K562 (cell line): ENCODE results near the gene PLRG1. TPM values are rescaled to one million over a fixed set of nuclear protein-coding genes. Genes with fewer than 3 reads are reported as not detected.

Source experiments
- ATAC-seq: fragments of 200-7000 bp; cut with Tn5 transposase; 3 replicates; pipeline ENCODE4 v1.9.1; 2020; ENCODE audit warnings: moderate library complexity
- BruUV-seq: library from RNA; stranded (reverse); fragments of 400-500 nt; replicated peaks from 2 replicates; lab custom pipeline; 2021; lab: Mats Ljungman, UMichigan
- CTCF ChIA-PET: fragments of 300-600 bp; formaldehyde crosslinking; extraction: SDS; loops from one replicate; lab custom pipeline; 2021; ENCODE audit warnings: low intra/inter-chr PET ratio; lab: Yijun Ruan, JAX
- POLR2A ChIA-PET: fragments of 300-600, 350-650 bp; sonication (Branson Sonifier 250); formaldehyde crosslinking; extraction: SDS; loops from one replicate; lab custom pipeline; 2021; ENCODE audit warnings: antibody characterized with exemption, inconsistent platforms; lab: Yijun Ruan, JAX
- DNase-seq, 4 experiments: peaks; one replicate each; pipeline versions ENCODE4 v3.0.0 to v3.0.0-alpha.2; 2011 to 2018; ENCODE audit warnings: low spot score in 3 of 4, mixed read lengths in 3 of 4; ENCODE audit errors: extremely low read depth in 1 of 4
- FAIRE-seq: peaks from 2 replicates; lab custom pipeline; 2011; peaks lifted over from hg19 to GRCh38; lab: Jason Lieb, UNC
- H2AFZ ChIP-seq: 2 replicates; pipeline ENCODE4 v1.6.0; 2011; ENCODE audit warnings: low read depth, low read length, control low read depth, inconsistent platforms
- H3K27ac ChIP-seq: fragments of 200-600 bp; 3 replicates; pipeline ENCODE4 v1.8.0; 2011; ENCODE audit warnings: low read depth, mild to moderate bottlenecking, control low read depth, inconsistent platforms, low read length, moderate library complexity, mixed read lengths; ENCODE audit errors: extremely low read depth
- H3K27me3 ChIP-seq, 2 experiments: fragments of 300-600 bp in 1 of 2; 2 replicates in 1 of 2; 3 replicates in 1 of 2; pipeline versions ENCODE4 v1.6.0 to v1.8.0; 2011; ENCODE audit warnings: inconsistent platforms in 2 of 2, low read length in 2 of 2, mild to moderate bottlenecking in 1 of 2, mixed read lengths in 1 of 2, moderate library complexity in 1 of 2; ENCODE audit not compliant: control insufficient read depth in 2 of 2, insufficient read depth in 2 of 2
- H3K36me3 ChIP-seq: fragments of 300-600 bp; 3 replicates; pipeline ENCODE4 v1.8.0; 2011; ENCODE audit warnings: mild to moderate bottlenecking, low read length, inconsistent platforms; ENCODE audit not compliant: control insufficient read depth, insufficient read depth
- H3K4me1 ChIP-seq, 2 experiments: fragments of 200-600 bp in 1 of 2; replicated peaks in 1 of 2; 2 replicates in 1 of 2; 3 replicates in 1 of 2; pipeline versions ENCODE4 v1.5.1 to v1.8.0; 2011; ENCODE audit warnings: inconsistent platforms in 2 of 2, low read length in 2 of 2, mild to moderate bottlenecking in 1 of 2, mixed read lengths in 1 of 2, moderate library complexity in 1 of 2; ENCODE audit not compliant: control insufficient read depth in 2 of 2, insufficient read depth in 2 of 2
- H3K4me2 ChIP-seq: 2 replicates; pipeline ENCODE4 v1.6.1; 2011; ENCODE audit warnings: low read length, control low read depth, inconsistent platforms, mixed read lengths; ENCODE audit not compliant: insufficient read depth
- H3K4me3 ChIP-seq: fragments of 200-600 bp; sonication (generic), shearing (Covaris generic); 2 replicates; pipeline ENCODE4 v1.5.1; 2016; ENCODE audit warnings: control low read depth, inconsistent platforms
- H3K79me2 ChIP-seq: fragments of 200-600 bp; 3 replicates; pipeline ENCODE4 v1.8.0; 2011; ENCODE audit warnings: low read length, inconsistent platforms; ENCODE audit not compliant: control insufficient read depth, insufficient read depth
- H3K9ac ChIP-seq, 2 experiments: 2 replicates each; pipeline versions ENCODE4 v1.6.0 to v1.6.1; 2011; ENCODE audit warnings: low read depth in 2 of 2, low read length in 2 of 2, control low read depth in 1 of 2, inconsistent platforms in 1 of 2, mild to moderate bottlenecking in 1 of 2, mixed read lengths in 1 of 2; ENCODE audit not compliant: insufficient read depth in 1 of 2
- H3K9me1 ChIP-seq: one replicate; pipeline ENCODE4 v1.6.0; 2011; ENCODE audit warnings: inconsistent platforms, mild to moderate bottlenecking, low read length, moderate library complexity; ENCODE audit not compliant: control insufficient read depth, insufficient read depth
- H3K9me3 ChIP-seq: replicated peaks from 2 replicates; pipeline ENCODE4 v1.5.1; 2011; ENCODE audit warnings: low read depth, low read length, inconsistent platforms; ENCODE audit not compliant: control insufficient read depth, insufficient read depth
- H4K20me1 ChIP-seq: replicated peaks from 2 replicates; pipeline ENCODE4 v1.6.1; 2011; ENCODE audit warnings: low read length, inconsistent platforms, mixed read lengths; ENCODE audit not compliant: control insufficient read depth, insufficient read depth
- CREB3 ChIP-seq: fragments of 450-650 bp; conservative IDR thresholded peaks from 2 replicates; pipeline ENCODE4 v1.6.1; 2016; ENCODE audit warnings: missing genetic modification characterization, low read depth, mild to moderate bottlenecking, missing compliant biosample characterization, moderate library complexity
- GTF2A2 ChIP-seq: IDR thresholded peaks from 2 replicates; pipeline ENCODE4 v1.6.1; 2016; ENCODE audit warnings: mild to moderate bottlenecking, missing genetic modification characterization, missing compliant biosample characterization
- HMG20B ChIP-seq: fragments of 250-450 bp; sonication (Bioruptor Pico); IDR thresholded peaks from 2 replicates; pipeline ENCODE4 v1.5.0; 2021; ENCODE audit warnings: mild to moderate bottlenecking
- IRF9 ChIP-seq: fragments of 450-650 bp; IDR thresholded peaks from 2 replicates; pipeline ENCODE4 v1.6.1; 2016; ENCODE audit warnings: missing biosample characterization, missing genetic modification characterization
- NUFIP1 ChIP-seq: fragments of 450-650 bp; IDR thresholded peaks from 2 replicates; pipeline ENCODE4 v1.6.1; 2018; ENCODE audit not compliant: partially characterized antibody
- POLR2B ChIP-seq: fragments of 450-650 bp; IDR thresholded peaks from 2 replicates; pipeline ENCODE4 v1.6.1; 2018; ENCODE audit warnings: low read depth; ENCODE audit not compliant: partially characterized antibody
- SFPQ ChIP-seq: fragments of 200-400 bp; formaldehyde crosslinking; IDR thresholded peaks from 2 replicates; pipeline ENCODE4 v1.6.1; 2017; ENCODE audit warnings: mild to moderate bottlenecking, low read depth, low read length, moderate library complexity
- ZNF121 ChIP-seq: sonication (generic); formaldehyde crosslinking; conservative IDR thresholded peaks from 2 replicates; pipeline ENCODE4 v1.8.0; 2022; ENCODE audit warnings: missing genetic modification reagents
- ZNF655 ChIP-seq: fragments of 250-450 bp; sonication (Bioruptor Pico); IDR thresholded peaks from 2 replicates; pipeline ENCODE4 v1.5.0; 2021
- WGBS: fragments of 100-300 bp; shearing (Covaris generic); methylation state at CpG from one replicate; pipeline ENCODE4 v1.1.6; 2016; ENCODE audit warnings: low coverage, mixed read lengths; ENCODE audit not compliant: insufficient coverage; ENCODE audit errors: missing lambda C conversion rate; 5-methylcytosine and 5-hydroxymethylcytosine counted together
- in situ Hi-C: fragments of 300-500 bp; cut with MboI; formaldehyde crosslinking; loops from 4 replicates; pipeline ENCODE4 v1.15.0; 2018; ENCODE audit warnings: inconsistent platforms, mixed read lengths
- intact Hi-C: fragments of 100-400 bp; cut with micrococcal nuclease; formaldehyde crosslinking; loops from 2 replicates; pipeline ENCODE4 v1.14.2; 2022
- polyA plus RNA-seq, 8 experiments: library from polyadenylated mRNA; depleted of rRNA in 4 of 8; stranded (reverse) in 5 of 8; unstranded in 3 of 8; fragments of >200 nt; fragmentation: Nextera tagmentation in 2 of 8; fragmentation: Illumina TruSeq in 1 of 8; extraction: Ambion mirVana in 2 of 8; extraction: Trizol in 1 of 8; gene quantifications; 2 replicates each; pipeline versions ENCODE4 v1.2.1 to v1.2.3, GENCODE V29; 2011 to 2014; ENCODE audit warnings: inconsistent platforms in 1 of 8, missing spikeins in 1 of 8
- total RNA-seq, 7 experiments: library from RNA; depleted of rRNA in 6 of 7; stranded (reverse); fragments of >200 nt in 6 of 7; fragmentation: Illumina TruSeq in 2 of 7; extraction: Trizol in 2 of 7; gene quantifications; 2 replicates each; pipeline versions ENCODE4 v1.2.1 to v1.2.3, GENCODE V29; 2011 to 2021; ENCODE audit warnings: low replicate concordance in 1 of 7

Gene PLRG1
- total and polyA plus RNA-seq, 9 of the 15 experiments (the other 6 are each of a cell fraction or from before 2014, with no cell fraction given) = 48.0 to 248 (median 120) TPM

- WGBS = 5% methylated on average over 2 of the region's 2 CpGs
- TF ChIP-seq SFPQ = no peak
- TF ChIP-seq, all 486 proteins: peak for 0
- Histone ChIP-seq H3K4me3 (no peak within 1 kb of the TSS), H3K36me3 (no peaks in the 10 kb centered on the region), H4K20me1 (no peaks in the 10 kb centered on the region), H3K4me1 (peaks cover 0 to 4% of the 10 kb centered on the region in 2 experiments; a peak in 1 of 5 replicates), H3K79me2 (no peaks in the 10 kb centered on the region), H3K9me3 (no peaks in the 10 kb centered on the region), H3K27me3 (no peaks in the 10 kb centered on the region; a peak in 1 of 5 replicates), H2AFZ (no peak within 1 kb of the TSS), H3K9me1 (no peaks in the 10 kb centered on the region), H3K27ac (no peak within 1 kb of the TSS), H3K4me2 (no peak within 1 kb of the TSS), H3K9ac (no peak within 1 kb of the TSS)
- in situ Hi-C loops = no loop called here
- ChIA-PET CTCF (interaction anchor here (0.7 kb wide), 1 partner anchor 9 kb away, joined by 3 read pairs; no protein-coding TSS in a partner anchor), POLR2A (no interaction called here)
- DNase-seq (no peak), ATAC-seq (no peak), FAIRE-seq (no peak)
- intact Hi-C loops = no loop called here
- BruUV-seq = no TSS peak
Measured at GRCh38 chr4:154562697-154563254, 12.6 kb upstream of the PLRG1 start, which contains the start of gene FGB. FGB (plus strand) TSS chr4:154563011; CDS start chr4:154563019, 8 bp downstream.

- no peak overlapping the region for H3K27ac ChIP-seq
- H2AFZ ChIP-seq = no peak overlapping the region; the same call in 1 of the 2 replicates
- H4K20me1 ChIP-seq = no peaks in the 10 kb centered on the region
- no peaks in the 10 kb centered on the region for H3K9me1 ChIP-seq
- no TSS peak for BruUV-seq
- H3K4me1 ChIP-seq = peaks cover 0 to 4% of the 10 kb centered on the region in 2 experiments; a peak in 1 of 5 replicates
- H3K36me3 ChIP-seq = no peaks in the 10 kb centered on the region
- intact Hi-C loops (no loop called here), in situ Hi-C loops (no loop called here)
- no peak overlapping the region for H3K9ac ChIP-seq
- no peak overlapping the region for H3K4me3 ChIP-seq
- POLR2A ChIA-PET = no interaction called here
- H3K27me3 ChIP-seq = no peaks in the 10 kb centered on the region; a peak in 1 of 5 replicates
- TF ChIP-seq POLR2B (no peak), HMG20B (CRISPR knock-in tag) (no peak), NUFIP1 (no peak), ZNF121 (no peak), GTF2A2 (no peak), ZNF655 (CRISPR knock-in tag) (no peak), CREB3 (no peak), IRF9 (tag) (no peak)
- no peak overlapping the region for H3K4me2 ChIP-seq
- no peaks in the 10 kb centered on the region for H3K9me3 ChIP-seq
- FAIRE-seq (no peak), DNase-seq (no peak), ATAC-seq (0 out of 3 replicates have a peak, but pooled peaks have one; percentile 26)
- CTCF ChIA-PET = interaction anchor here (0.6 to 1.1 kb wide), 3 partner anchors 62 to 432 kb away, joined by 3 to 5 read pairs (median 3); no protein-coding TSS in a partner anchor
- H3K79me2 ChIP-seq = no peaks in the 10 kb centered on the region
- WGBS = 15% methylated on average over 4 of the region's 4 CpGs
Measured at GRCh38 chr4:154560824-154561231, 10.6 kb upstream of the PLRG1 start.
